HEK293 (cell line): ENCODE measurements around the gene ARMH3.

ENCODE experiments used
- CTCF ChIA-PET: fragments of 350-600 bp; formaldehyde crosslinking; extraction: SDS; loops from one replicate; lab custom pipeline; 2021; ENCODE audit warnings: antibody characterized with exemption; lab: Yijun Ruan, JAX
- POLR2A ChIA-PET: fragments of 300-600 bp; formaldehyde crosslinking; extraction: SDS; loops from one replicate; lab custom pipeline; 2020; ENCODE audit warnings: antibody characterized with exemption, inconsistent platforms; lab: Yijun Ruan, JAX
- H3K27ac ChIP-seq: fragments of 200-500 bp; sonication (Bioruptor generic); 2 replicates; pipeline ENCODE4 v1.5.1; 2014; ENCODE audit warnings: low read depth, low read length, control low read depth, inconsistent platforms; ENCODE audit errors: extremely low read depth
- H3K36me3 ChIP-seq, 2 experiments: fragments of 200-500 bp in 1 of 2; sonication (Bioruptor generic) in 1 of 2; 1 replicate in 1 of 2; 2 replicates in 1 of 2; pipeline ENCODE4 v1.5.1; 2014 to 2017; ENCODE audit warnings: inconsistent platforms in 2 of 2, low read length in 2 of 2; ENCODE audit not compliant: control insufficient read depth in 2 of 2, insufficient read depth in 1 of 2
- H3K4me1 ChIP-seq: fragments of 200-500 bp; sonication (Bioruptor generic); 2 replicates; pipeline ENCODE4 v1.5.1; 2014; ENCODE audit warnings: mild to moderate bottlenecking, low read length, inconsistent platforms; ENCODE audit not compliant: control insufficient read depth, insufficient read depth
- H3K4me3 ChIP-seq: 2 replicates; pipeline ENCODE4 v1.5.1; 2011; ENCODE audit warnings: low read depth, mild to moderate bottlenecking, control low read depth, low read length, moderate library complexity
- H3K9me3 ChIP-seq: fragments of 200-500 bp; sonication (Bioruptor generic); 2 replicates; pipeline ENCODE4 v1.5.1; 2014; ENCODE audit warnings: low read depth, low read length, inconsistent platforms; ENCODE audit not compliant: control insufficient read depth, insufficient read depth
- HOXD13 ChIP-seq: sonication (generic); formaldehyde crosslinking; IDR thresholded peaks from 2 replicates; pipeline ENCODE4 v1.8.0; 2022; ENCODE audit warnings: missing genetic modification reagents, borderline replicate concordance
- KLF10 ChIP-seq: fragments of 450-650 bp; IDR thresholded peaks from 2 replicates; pipeline ENCODE4 v1.5.1; 2018; ENCODE audit warnings: missing biosample characterization, mild to moderate bottlenecking, missing genetic modification characterization
- MEIS1 ChIP-seq: sonication (generic); formaldehyde crosslinking; IDR thresholded peaks from 2 replicates; pipeline ENCODE4 v1.8.1; 2022; ENCODE audit warnings: missing genetic modification reagents, mild to moderate bottlenecking, borderline replicate concordance
- PATZ1 ChIP-seq: fragments of 450-650 bp; formaldehyde crosslinking; IDR thresholded peaks from 2 replicates; pipeline ENCODE4 v1.5.1; 2016; ENCODE audit warnings: missing biosample characterization, missing genetic modification characterization
- SCRT2 ChIP-seq: fragments of 450-650 bp; formaldehyde crosslinking; IDR thresholded peaks from 2 replicates; pipeline ENCODE4 v1.5.1; 2016; ENCODE audit warnings: missing biosample characterization, missing genetic modification characterization
- TRIM28 ChIP-seq: IDR thresholded peaks from 2 replicates; pipeline ENCODE4 v1.6.1; 2011; ENCODE audit warnings: low read length, control low read depth, borderline replicate concordance
- WT1 ChIP-seq: fragments of 450-650 bp; formaldehyde crosslinking; IDR thresholded peaks from 2 replicates; pipeline ENCODE4 v1.5.1; 2016; ENCODE audit warnings: missing biosample characterization, missing genetic modification characterization
- ZBTB17 ChIP-seq: fragments of 450-650 bp; formaldehyde crosslinking; IDR thresholded peaks from 2 replicates; pipeline ENCODE4 v1.5.1; 2016; ENCODE audit warnings: missing biosample characterization, missing genetic modification characterization
- ZBTB8A ChIP-seq: fragments of 450-650 bp; formaldehyde crosslinking; IDR thresholded peaks from 2 replicates; pipeline ENCODE4 v1.5.1; 2016; ENCODE audit warnings: missing biosample characterization, missing genetic modification characterization
- ZNF2 ChIP-seq: fragments of 450-650 bp; formaldehyde crosslinking; IDR thresholded peaks from 2 replicates; pipeline ENCODE4 v1.5.1; 2016; ENCODE audit warnings: missing biosample characterization, missing genetic modification characterization
- ZNF266 ChIP-seq: fragments of 450-650 bp; formaldehyde crosslinking; IDR thresholded peaks from 2 replicates; pipeline ENCODE4 v1.5.1; 2016; ENCODE audit warnings: missing biosample characterization, missing genetic modification characterization, low read depth
- ZNF391 ChIP-seq: fragments of 450-650 bp; formaldehyde crosslinking; IDR thresholded peaks from 2 replicates; pipeline ENCODE4 v1.5.1; 2016; ENCODE audit warnings: low read depth, missing biosample characterization, missing genetic modification characterization, borderline replicate concordance
- ZNF501 ChIP-seq: fragments of 450-650 bp; formaldehyde crosslinking; IDR thresholded peaks from 2 replicates; pipeline ENCODE4 v1.5.1; 2016; ENCODE audit warnings: missing biosample characterization, missing genetic modification characterization
- ZNF518A ChIP-seq: fragments of 450-650 bp; formaldehyde crosslinking; conservative IDR thresholded peaks from 2 replicates; pipeline ENCODE4 v1.5.1; 2016; ENCODE audit warnings: low read depth, missing biosample characterization, missing genetic modification characterization
- ZNF560 ChIP-seq: fragments of 450-650 bp; formaldehyde crosslinking; IDR thresholded peaks from 2 replicates; pipeline ENCODE4 v1.5.1; 2017; ENCODE audit warnings: missing biosample characterization, missing genetic modification characterization, borderline replicate concordance
- ZNF654 ChIP-seq: fragments of 450-650 bp; formaldehyde crosslinking; IDR thresholded peaks from 2 replicates; pipeline ENCODE4 v1.5.1; 2016; ENCODE audit warnings: low read depth, missing biosample characterization, missing genetic modification characterization
- ZNF747 ChIP-seq: fragments of 450-650 bp; formaldehyde crosslinking; IDR thresholded peaks from 2 replicates; pipeline ENCODE4 v1.5.1; 2016; ENCODE audit warnings: missing biosample characterization, missing genetic modification characterization
- ZNF777 ChIP-seq: fragments of 450-650 bp; formaldehyde crosslinking; IDR thresholded peaks from 2 replicates; pipeline ENCODE4 v1.5.1; 2017; ENCODE audit warnings: missing biosample characterization, missing genetic modification characterization, borderline replicate concordance
- ZNF830 ChIP-seq: fragments of 450-650 bp; IDR thresholded peaks from 2 replicates; pipeline ENCODE4 v1.5.0; 2018; ENCODE audit warnings: missing biosample characterization, missing genetic modification characterization, low read depth, mild to moderate bottlenecking, moderate library complexity
- ZSCAN30 ChIP-seq: fragments of 450-650 bp; IDR thresholded peaks from 2 replicates; pipeline ENCODE4 v1.5.1; 2018; ENCODE audit warnings: missing biosample characterization, mild to moderate bottlenecking, missing genetic modification characterization, moderate library complexity
- TF ChIP-seq, protein P1 (sequence below): sonication (generic); formaldehyde crosslinking; IDR thresholded peaks from 2 replicates; pipeline ENCODE4 v1.8.1; 2022; ENCODE audit warnings: mild to moderate bottlenecking, moderate library complexity, missing genetic modification reagents
- TF ChIP-seq, protein P2 (sequence below): fragments of 450-650 bp; formaldehyde crosslinking; IDR thresholded peaks from 2 replicates; pipeline ENCODE4 v1.5.0; 2017; ENCODE audit warnings: missing biosample characterization, missing genetic modification characterization, borderline replicate concordance

Gene ARMH3

GRCh38 chr10:102072673-102073527, 16.9 kb upstream of the ARMH3 start:
- CTCF ChIA-PET = interaction anchor here (0.5 to 5.4 kb wide), 59 partner anchors 9 to 858 kb away, joined by 3 to 55 read pairs (median 5); partner anchors contain the start of genes ARMH3, CUEDC2, NPM3 and OGA
- H3K4me3 ChIP-seq = no peak overlapping the region
- H3K27ac ChIP-seq = no peak overlapping the region
- peaks cover 0 to 6% of the 10 kb centered on the region in 2 experiments; a peak in 2 of 3 replicates for H3K36me3 ChIP-seq
- POLR2A ChIA-PET = interaction anchor here (1.7 kb wide), 1 partner anchor 233 kb away, joined by 3 read pairs; no protein-coding TSS in a partner anchor
- H3K9me3 ChIP-seq = no peaks in the 10 kb centered on the region
- H3K4me1 ChIP-seq = peaks cover 6% of the 10 kb centered on the region
- TF ChIP-seq ZNF560 (no peak), KLF10 (tag by site-specific recombination) (no peak), SCRT2 (no peak), ZNF830 (no peak), ZSCAN30 (tag by site-specific recombination) (peak; percentile 75), ZBTB8A (tag by site-specific recombination) (0 out of 2 replicates have a peak, but pooled peaks have one; percentile 15), MEIS1 (CRISPR knock-in tag) (no peak), TRIM28 (no peak), ZBTB17 (peak; percentile 44; the same call in 1 of the 2 replicates), ZNF2 (tag by site-specific recombination) (peak; percentile 76; the same call in 1 of the 2 replicates), PATZ1 (peak; percentile 32; the same call in 1 of the 2 replicates), ZNF747 (no peak), ZNF654 (peak; percentile 90), WT1 (tag by site-specific recombination) (no peak), ZNF518A (tag by site-specific recombination) (no peak), HOXD13 (CRISPR knock-in tag) (no peak), ZNF266 (tag by site-specific recombination) (no peak), ZNF777 (tag by site-specific recombination) (no peak), ZNF501 (tag by site-specific recombination) (no peak), ZNF391 (tag by site-specific recombination) (no peak)
- TF ChIP-seq, protein P1, sequence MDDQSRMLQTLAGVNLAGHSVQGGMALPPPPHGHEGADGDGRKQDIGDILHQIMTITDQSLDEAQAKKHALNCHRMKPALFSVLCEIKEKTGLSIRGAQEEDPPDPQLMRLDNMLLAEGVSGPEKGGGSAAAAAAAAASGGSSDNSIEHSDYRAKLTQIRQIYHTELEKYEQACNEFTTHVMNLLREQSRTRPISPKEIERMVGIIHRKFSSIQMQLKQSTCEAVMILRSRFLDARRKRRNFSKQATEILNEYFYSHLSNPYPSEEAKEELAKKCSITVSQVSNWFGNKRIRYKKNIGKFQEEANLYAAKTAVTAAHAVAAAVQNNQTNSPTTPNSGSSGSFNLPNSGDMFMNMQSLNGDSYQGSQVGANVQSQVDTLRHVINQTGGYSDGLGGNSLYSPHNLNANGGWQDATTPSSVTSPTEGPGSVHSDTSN (CRISPR knock-in tag) = no peak
- TF ChIP-seq, protein P2, sequence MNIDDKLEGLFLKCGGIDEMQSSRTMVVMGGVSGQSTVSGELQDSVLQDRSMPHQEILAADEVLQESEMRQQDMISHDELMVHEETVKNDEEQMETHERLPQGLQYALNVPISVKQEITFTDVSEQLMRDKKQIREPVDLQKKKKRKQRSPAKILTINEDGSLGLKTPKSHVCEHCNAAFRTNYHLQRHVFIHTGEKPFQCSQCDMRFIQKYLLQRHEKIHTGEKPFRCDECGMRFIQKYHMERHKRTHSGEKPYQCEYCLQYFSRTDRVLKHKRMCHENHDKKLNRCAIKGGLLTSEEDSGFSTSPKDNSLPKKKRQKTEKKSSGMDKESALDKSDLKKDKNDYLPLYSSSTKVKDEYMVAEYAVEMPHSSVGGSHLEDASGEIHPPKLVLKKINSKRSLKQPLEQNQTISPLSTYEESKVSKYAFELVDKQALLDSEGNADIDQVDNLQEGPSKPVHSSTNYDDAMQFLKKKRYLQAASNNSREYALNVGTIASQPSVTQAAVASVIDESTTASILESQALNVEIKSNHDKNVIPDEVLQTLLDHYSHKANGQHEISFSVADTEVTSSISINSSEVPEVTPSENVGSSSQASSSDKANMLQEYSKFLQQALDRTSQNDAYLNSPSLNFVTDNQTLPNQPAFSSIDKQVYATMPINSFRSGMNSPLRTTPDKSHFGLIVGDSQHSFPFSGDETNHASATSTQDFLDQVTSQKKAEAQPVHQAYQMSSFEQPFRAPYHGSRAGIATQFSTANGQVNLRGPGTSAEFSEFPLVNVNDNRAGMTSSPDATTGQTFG (tag by site-specific recombination) = no peak
